ENCODE results near the gene AQP2. TPM values are rescaled to one million over a fixed set of nuclear protein-coding genes. Genes with fewer than 3 reads are reported as not detected.

Gene AQP2
- total and polyA plus RNA-seq, 2 donors (not counting 1 experiment from before 2014, with no cell fraction given), result not detected

GRCh38 chr12:49930515-49931288 lies 19.8 kb upstream of the AQP2 start:
- ChIA-PET POLR2A (no interaction called here), CTCF (interaction anchor here (1.0 to 1.8 kb wide), 2 partner anchors 15 to 169 kb away, joined by 3 to 4 read pairs; no protein-coding TSS in a partner anchor)
- H2AFZ ChIP-seq (ENCODE audit: insufficient read depth, low read depth, low read length, poor library complexity, severe bottlenecking), result no peak overlapping the region
- Mint-ChIP-seq H3K9me3 (ENCODE audit: insufficient read depth) (no peaks in the 10 kb centered on the region), H3K4me3 (no peak overlapping the region), H3K4me1 (no peaks in the 10 kb centered on the region), H3K27me3 (peaks cover 17% of the 10 kb centered on the region), H3K27ac (no peak overlapping the region)
- DNase-seq (no peak), ATAC-seq (ENCODE audit: low read depth) (no peak)
- no CpG with 5 or more reads among the region's 3 CpGs for WGBS (ENCODE audit: insufficient coverage)
- TF ChIP-seq CTCF (IDR thresholded peaks at IDR 0.05), result no peak
- no peak for TF ChIP-seq EZH2 (IDR thresholded peaks at IDR 0.05; ENCODE audit: borderline replicate concordance, insufficient read depth, low read depth, low read length, poor library complexity, severe bottlenecking)
- H3K27me3 ChIP-seq (replicated peaks in 1 of 4; ENCODE audit: control extremely low read depth in 1 of 4, control insufficient read depth in 3 of 4, insufficient read depth in 4 of 4, low read length in 3 of 4), result no peaks in the 10 kb centered on the region
- intact Hi-C loops (cut with micrococcal nuclease), result no loop called here
- no peaks in the 10 kb centered on the region for H3K9me3 ChIP-seq (ENCODE audit: control extremely low read depth in 1 of 3, control insufficient read depth in 2 of 3, insufficient read depth in 1 of 3, low read length in 2 of 3)
- no peaks in the 10 kb centered on the region for H3K79me2 ChIP-seq (ENCODE audit: control insufficient read depth, insufficient read depth, low read length)
- no peak overlapping the region for H3K4me3 ChIP-seq (ENCODE audit: control extremely low read depth in 1 of 5, extremely low read depth in 1 of 5, insufficient read depth in 1 of 5, low read depth in 2 of 5, low read length in 4 of 5)
- H3K4me1 ChIP-seq (ENCODE audit: control insufficient read depth in 2 of 2, insufficient read depth in 2 of 2, low read length in 2 of 2), result no peaks in the 10 kb centered on the region
- no peaks in the 10 kb centered on the region for H4K20me1 ChIP-seq (ENCODE audit: control insufficient read depth, insufficient read depth, low read length, poor library complexity, severe bottlenecking)
- no peak overlapping the region for H3K27ac ChIP-seq (ENCODE audit: low read length in 2 of 2)
- H3K4me2 ChIP-seq (replicated peaks; ENCODE audit: low read depth, low read length, poor library complexity, severe bottlenecking), result no peak overlapping the region
- H3K36me3 ChIP-seq (replicated peaks in 1 of 2; ENCODE audit: control extremely low read depth in 1 of 2, control insufficient read depth in 1 of 2, extremely low read depth in 1 of 2, insufficient read depth in 2 of 2, low read length in 1 of 2), result no peaks in the 10 kb centered on the region
- H3K9ac ChIP-seq (ENCODE audit: low read length), result no peak overlapping the region

- no peak overlapping the region for H3K27ac ChIP-seq (ENCODE audit: low read length in 2 of 2)
- Mint-ChIP-seq H3K4me3 (no peak overlapping the region), H3K27me3 (peaks cover 19% of the 10 kb centered on the region), H3K9me3 (ENCODE audit: insufficient read depth) (no peaks in the 10 kb centered on the region), H3K4me1 (no peaks in the 10 kb centered on the region), H3K27ac (no peak overlapping the region)
- ATAC-seq (ENCODE audit: low read depth) (no peak), DNase-seq (no peak)
- no peak overlapping the region for H3K4me2 ChIP-seq (replicated peaks; ENCODE audit: low read depth, low read length, poor library complexity, severe bottlenecking)
- TF ChIP-seq CTCF (IDR thresholded peaks at IDR 0.05), result no peak
- no peak overlapping the region for H2AFZ ChIP-seq (ENCODE audit: insufficient read depth, low read depth, low read length, poor library complexity, severe bottlenecking)
- ChIA-PET POLR2A (no interaction called here), CTCF (interaction anchor here (1.0 to 2.7 kb wide), 2 partner anchors 13 to 14 kb away, joined by 3 to 10 read pairs; no protein-coding TSS in a partner anchor)
- H3K4me3 ChIP-seq (ENCODE audit: control extremely low read depth in 1 of 5, extremely low read depth in 1 of 5, insufficient read depth in 1 of 5, low read depth in 2 of 5, low read length in 4 of 5), result no peak overlapping the region
- no peaks in the 10 kb centered on the region for H3K79me2 ChIP-seq (ENCODE audit: control insufficient read depth, insufficient read depth, low read length)
- intact Hi-C loops (cut with micrococcal nuclease), result no loop called here
- no peaks in the 10 kb centered on the region for H3K9me3 ChIP-seq (ENCODE audit: control extremely low read depth in 1 of 3, control insufficient read depth in 2 of 3, insufficient read depth in 1 of 3, low read length in 2 of 3)
- H3K4me1 ChIP-seq (ENCODE audit: control insufficient read depth in 2 of 2, insufficient read depth in 2 of 2, low read length in 2 of 2), result no peaks in the 10 kb centered on the region
- no peak overlapping the region for H3K9ac ChIP-seq (ENCODE audit: low read length)
- no peaks in the 10 kb centered on the region for H4K20me1 ChIP-seq (ENCODE audit: control insufficient read depth, insufficient read depth, low read length, poor library complexity, severe bottlenecking)
- H3K36me3 ChIP-seq (replicated peaks in 1 of 2; ENCODE audit: control extremely low read depth in 1 of 2, control insufficient read depth in 1 of 2, extremely low read depth in 1 of 2, insufficient read depth in 2 of 2, low read length in 1 of 2), result no peaks in the 10 kb centered on the region
- WGBS (ENCODE audit: insufficient coverage), result 66% methylated on average over 4 of the region's 7 CpGs
- H3K27me3 ChIP-seq (replicated peaks in 1 of 4; ENCODE audit: control extremely low read depth in 1 of 4, control insufficient read depth in 3 of 4, insufficient read depth in 4 of 4, low read length in 3 of 4), result no peaks in the 10 kb centered on the region
These were observed 18.5 kb upstream of the AQP2 start for GRCh38 chr12:49932023-49932422.
